ENCODE results near the gene CHD3.

Gene CHD3

DNA sequence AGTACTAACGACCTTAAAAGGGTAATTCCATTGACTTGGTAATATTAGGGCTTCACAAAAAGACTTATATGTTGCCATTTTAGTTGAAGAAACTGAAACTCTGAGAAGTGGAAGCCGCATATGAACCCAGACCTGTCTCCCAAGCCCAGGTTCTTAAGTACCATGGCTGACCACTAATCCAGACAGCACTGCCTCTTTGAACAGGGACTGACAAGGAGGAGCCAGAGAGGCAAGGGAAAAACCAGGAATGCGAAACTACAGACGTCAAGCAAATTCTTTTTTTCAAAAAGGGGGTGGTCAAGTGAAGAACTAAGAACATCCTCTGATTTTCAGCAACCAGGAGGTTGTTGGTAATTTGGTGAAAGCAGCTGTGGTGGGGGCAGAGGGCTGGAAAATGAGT lies 15.5 kb upstream of the CHD3 start:
- TF ChIP-seq FOXM1 (IDR thresholded peaks at IDR 0.05; ENCODE audit: borderline replicate concordance, low read depth) (no peak), ZBTB7A (IDR thresholded peaks at IDR 0.05; ENCODE audit: low read depth) (no peak), EP300 (IDR thresholded peaks at IDR 0.05; ENCODE audit: borderline replicate concordance) (no peak), CREB1 (IDR thresholded peaks at IDR 0.05; ENCODE audit: low read depth) (no peak), TAF1 (IDR thresholded peaks at IDR 0.05; ENCODE audit: low read depth) (no peak), TCF12 (IDR thresholded peaks at IDR 0.05; ENCODE audit: low read depth) (no peak), EGR1 (IDR thresholded peaks at IDR 0.05) (no peak), NFIC (IDR thresholded peaks at IDR 0.05) (no peak), YY1 (IDR thresholded peaks at IDR 0.05; ENCODE audit: low read depth) (no peak)
- TF ChIP-seq, protein P1, sequence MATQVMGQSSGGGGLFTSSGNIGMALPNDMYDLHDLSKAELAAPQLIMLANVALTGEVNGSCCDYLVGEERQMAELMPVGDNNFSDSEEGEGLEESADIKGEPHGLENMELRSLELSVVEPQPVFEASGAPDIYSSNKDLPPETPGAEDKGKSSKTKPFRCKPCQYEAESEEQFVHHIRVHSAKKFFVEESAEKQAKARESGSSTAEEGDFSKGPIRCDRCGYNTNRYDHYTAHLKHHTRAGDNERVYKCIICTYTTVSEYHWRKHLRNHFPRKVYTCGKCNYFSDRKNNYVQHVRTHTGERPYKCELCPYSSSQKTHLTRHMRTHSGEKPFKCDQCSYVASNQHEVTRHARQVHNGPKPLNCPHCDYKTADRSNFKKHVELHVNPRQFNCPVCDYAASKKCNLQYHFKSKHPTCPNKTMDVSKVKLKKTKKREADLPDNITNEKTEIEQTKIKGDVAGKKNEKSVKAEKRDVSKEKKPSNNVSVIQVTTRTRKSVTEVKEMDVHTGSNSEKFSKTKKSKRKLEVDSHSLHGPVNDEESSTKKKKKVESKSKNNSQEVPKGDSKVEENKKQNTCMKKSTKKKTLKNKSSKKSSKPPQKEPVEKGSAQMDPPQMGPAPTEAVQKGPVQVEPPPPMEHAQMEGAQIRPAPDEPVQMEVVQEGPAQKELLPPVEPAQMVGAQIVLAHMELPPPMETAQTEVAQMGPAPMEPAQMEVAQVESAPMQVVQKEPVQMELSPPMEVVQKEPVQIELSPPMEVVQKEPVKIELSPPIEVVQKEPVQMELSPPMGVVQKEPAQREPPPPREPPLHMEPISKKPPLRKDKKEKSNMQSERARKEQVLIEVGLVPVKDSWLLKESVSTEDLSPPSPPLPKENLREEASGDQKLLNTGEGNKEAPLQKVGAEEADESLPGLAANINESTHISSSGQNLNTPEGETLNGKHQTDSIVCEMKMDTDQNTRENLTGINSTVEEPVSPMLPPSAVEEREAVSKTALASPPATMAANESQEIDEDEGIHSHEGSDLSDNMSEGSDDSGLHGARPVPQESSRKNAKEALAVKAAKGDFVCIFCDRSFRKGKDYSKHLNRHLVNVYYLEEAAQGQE (IDR thresholded peaks at IDR 0.05; ENCODE audit: low read depth) = no peak

DNA sequence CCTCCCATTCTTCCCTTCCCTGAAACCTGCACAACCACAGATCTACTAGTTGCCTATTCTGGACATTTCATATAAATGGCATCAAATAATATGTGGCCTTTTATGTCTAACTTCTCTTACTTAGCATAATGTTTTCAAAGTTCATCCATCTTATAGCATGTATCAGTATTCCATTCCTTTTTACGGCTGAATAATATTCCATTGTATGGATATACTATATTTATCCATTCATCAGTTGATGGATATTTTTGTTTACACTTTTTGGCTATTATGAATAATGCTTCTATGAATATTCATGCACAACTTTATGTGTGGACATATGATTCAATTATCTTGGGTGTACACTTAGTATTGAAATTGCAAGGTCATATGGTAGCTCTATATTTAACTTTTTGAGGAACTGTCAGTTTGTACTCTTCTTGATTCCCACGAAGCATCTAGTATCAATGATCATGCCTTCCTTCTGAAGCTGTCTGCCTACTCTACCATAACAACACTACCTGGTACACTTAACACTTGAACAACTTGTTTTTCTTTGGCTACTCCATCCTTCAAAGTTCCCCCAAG lies 12.7 kb upstream of the CHD3 start:
- no peak for TF ChIP-seq TEAD4 (IDR thresholded peaks at IDR 0.05)
- TF ChIP-seq TAF1 (IDR thresholded peaks at IDR 0.05; ENCODE audit: low read depth) = no peak
- no peak for TF ChIP-seq FOXM1 (IDR thresholded peaks at IDR 0.05; ENCODE audit: borderline replicate concordance, low read depth)
- TF ChIP-seq CREB1 (IDR thresholded peaks at IDR 0.05; ENCODE audit: low read depth) = no peak
- TF ChIP-seq, protein P2, sequence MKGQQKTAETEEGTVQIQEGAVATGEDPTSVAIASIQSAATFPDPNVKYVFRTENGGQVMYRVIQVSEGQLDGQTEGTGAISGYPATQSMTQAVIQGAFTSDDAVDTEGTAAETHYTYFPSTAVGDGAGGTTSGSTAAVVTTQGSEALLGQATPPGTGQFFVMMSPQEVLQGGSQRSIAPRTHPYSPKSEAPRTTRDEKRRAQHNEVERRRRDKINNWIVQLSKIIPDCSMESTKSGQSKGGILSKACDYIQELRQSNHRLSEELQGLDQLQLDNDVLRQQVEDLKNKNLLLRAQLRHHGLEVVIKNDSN (IDR thresholded peaks at IDR 0.05) = no peak
- TF ChIP-seq YY1 (IDR thresholded peaks at IDR 0.05; ENCODE audit: low read depth) = no peak
- no peak for TF ChIP-seq ZBTB7A (IDR thresholded peaks at IDR 0.05; ENCODE audit: low read depth)
- no peak for TF ChIP-seq TCF12 (IDR thresholded peaks at IDR 0.05; ENCODE audit: low read depth)
- no peak for TF ChIP-seq NFIC (IDR thresholded peaks at IDR 0.05)
- no peak for TF ChIP-seq EGR1 (IDR thresholded peaks at IDR 0.05)
- TF ChIP-seq RAD21 (IDR thresholded peaks at IDR 0.05; ENCODE audit: low read depth) = no peak
- TF ChIP-seq, protein P3, sequence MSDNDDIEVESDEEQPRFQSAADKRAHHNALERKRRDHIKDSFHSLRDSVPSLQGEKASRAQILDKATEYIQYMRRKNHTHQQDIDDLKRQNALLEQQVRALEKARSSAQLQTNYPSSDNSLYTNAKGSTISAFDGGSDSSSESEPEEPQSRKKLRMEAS (IDR thresholded peaks at IDR 0.05) = no peak
- TF ChIP-seq CEBPB (IDR thresholded peaks at IDR 0.05) = no peak
- TF ChIP-seq, protein P1 (IDR thresholded peaks at IDR 0.05; ENCODE audit: low read depth) = no peak
- TF ChIP-seq EP300 (IDR thresholded peaks at IDR 0.05; ENCODE audit: borderline replicate concordance) = no peak

DNA sequence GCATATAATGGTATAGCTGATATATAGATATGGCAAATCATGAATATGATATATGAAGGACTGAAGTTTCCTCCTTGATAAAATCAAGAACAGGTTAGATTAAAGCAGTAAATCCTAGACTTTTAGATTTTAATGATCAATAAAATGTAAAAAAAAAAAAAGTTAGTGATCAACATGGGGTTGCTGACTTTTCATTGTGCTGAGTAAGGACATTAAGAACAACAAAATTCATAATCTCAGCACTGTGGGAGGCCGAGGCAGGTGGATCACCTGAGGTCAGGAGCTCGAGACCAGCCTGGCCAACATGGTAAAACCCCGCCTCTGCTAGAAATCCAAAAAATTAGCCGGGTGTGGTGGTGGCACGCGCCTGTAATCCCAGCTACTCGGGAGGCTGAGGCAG lies 10.4 kb upstream of the CHD3 start:
- no peak for TF ChIP-seq TEAD4 (IDR thresholded peaks at IDR 0.05)
- no peak for TF ChIP-seq ZBTB7A (IDR thresholded peaks at IDR 0.05; ENCODE audit: low read depth)
- TF ChIP-seq, protein P2 (IDR thresholded peaks at IDR 0.05) = no peak
- TF ChIP-seq CEBPB (IDR thresholded peaks at IDR 0.05) = no peak
- no peak for TF ChIP-seq EP300 (IDR thresholded peaks at IDR 0.05; ENCODE audit: borderline replicate concordance)
- no peak for TF ChIP-seq TAF1 (IDR thresholded peaks at IDR 0.05; ENCODE audit: low read depth)
- no peak for TF ChIP-seq EGR1 (IDR thresholded peaks at IDR 0.05)
- TF ChIP-seq RAD21 (IDR thresholded peaks at IDR 0.05; ENCODE audit: low read depth) = no peak
- TF ChIP-seq TCF12 (IDR thresholded peaks at IDR 0.05; ENCODE audit: low read depth) = no peak
- TF ChIP-seq, protein P3 (IDR thresholded peaks at IDR 0.05) = no peak
- TF ChIP-seq YY1 (IDR thresholded peaks at IDR 0.05; ENCODE audit: low read depth) = no peak
- no peak for TF ChIP-seq NFIC (IDR thresholded peaks at IDR 0.05)
- no peak for TF ChIP-seq CREB1 (IDR thresholded peaks at IDR 0.05; ENCODE audit: low read depth)
- no peak for TF ChIP-seq FOXM1 (IDR thresholded peaks at IDR 0.05; ENCODE audit: borderline replicate concordance, low read depth)
- TF ChIP-seq, protein P1 (IDR thresholded peaks at IDR 0.05; ENCODE audit: low read depth) = no peak
